TTC549 (cell line): ENCODE data around the gene RAB18.
"Not testable (repeated sequence)": the region's sequence is repeated elsewhere in the genome, so short reads cannot be mapped to it uniquely, and the experiment has no call there.

ENCODE experiments used
- FAIRE-seq: peaks from 2 replicates; lab custom pipeline; 2012; peaks lifted over from hg19 to GRCh38; lab: Jason Lieb, UNC

The RAB18 gene

DNA sequence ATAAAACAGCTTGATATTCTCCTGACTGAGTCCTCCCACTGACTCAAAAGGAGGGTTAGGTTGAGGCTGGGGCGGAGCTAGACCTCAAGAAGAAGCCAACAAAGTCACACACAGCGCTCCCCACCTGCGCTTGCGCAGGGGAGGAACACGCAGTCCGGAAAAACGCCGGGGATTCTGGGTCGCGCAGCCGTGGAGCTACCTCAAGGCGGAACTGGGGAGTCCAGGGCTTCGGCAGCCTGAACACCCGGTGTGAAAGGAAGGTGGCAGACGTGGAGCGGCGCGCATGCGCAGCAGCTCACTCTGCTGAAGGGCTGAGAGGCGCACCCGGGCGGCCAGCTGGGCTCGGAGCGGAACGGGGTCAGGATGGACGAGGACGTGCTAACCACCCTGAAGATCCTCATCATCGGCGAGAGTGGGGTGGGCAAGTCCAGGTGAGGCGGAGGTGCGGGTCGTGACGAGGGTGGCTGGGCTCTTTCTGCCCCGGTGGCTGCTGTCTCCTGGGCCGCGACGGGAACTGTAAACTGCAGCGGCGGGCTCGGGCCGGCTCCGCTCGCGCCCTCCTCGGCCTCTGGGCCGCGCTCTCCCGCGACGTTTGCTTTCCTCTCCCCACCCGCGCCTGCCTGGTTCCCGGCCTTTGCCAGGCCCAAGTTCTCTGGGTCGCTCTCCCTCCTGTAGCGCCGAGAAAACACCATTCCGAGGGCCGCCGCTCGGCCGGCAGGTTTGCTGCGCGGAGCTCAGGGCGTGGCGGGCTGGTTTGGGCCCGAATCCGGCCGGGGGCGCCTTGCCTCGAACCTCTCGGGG lies at the start of gene RAB18:
Gene RAB18 (plus strand): TSS at position 298 of the 801 bp plus-strand sequence. CDS start 66 bp downstream, at position 364.
- peak; percentile 65 for FAIRE-seq

- FAIRE-seq = no peak
Observed at GRCh38 chr10:27454837-27455236, 49.3 kb upstream of the RAB18 start.

DNA sequence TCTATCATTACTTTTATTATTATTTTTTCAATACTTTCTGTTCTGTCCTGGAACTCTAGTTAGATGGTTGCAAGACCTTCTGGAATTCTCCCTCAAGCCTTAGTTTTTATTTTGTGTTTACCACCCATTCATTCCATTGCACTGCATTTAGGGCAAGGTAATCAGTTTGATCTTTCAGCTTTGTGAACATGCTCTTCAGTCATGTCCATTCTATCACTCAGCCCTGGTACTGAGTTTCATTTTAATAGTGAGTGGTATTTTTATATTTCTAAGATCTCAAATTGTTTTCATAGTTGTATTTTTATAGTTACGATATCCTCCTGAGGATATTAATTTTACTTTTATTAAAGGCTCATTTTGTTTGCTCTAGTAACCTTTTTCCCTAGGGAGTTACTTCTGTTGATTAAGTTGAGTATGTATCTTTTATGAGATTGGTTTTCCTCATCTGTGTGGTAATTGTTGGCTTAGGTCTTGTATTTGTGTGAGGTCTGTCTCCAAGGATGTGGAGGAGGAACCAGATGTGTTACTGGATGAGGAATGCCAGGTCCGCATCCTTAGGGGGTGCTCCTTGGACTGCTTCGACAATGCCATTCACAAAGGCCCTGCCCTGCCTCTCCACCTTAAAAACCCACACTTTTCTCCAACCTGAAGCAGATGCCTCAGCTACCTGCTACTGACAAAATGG lies 46.7 kb upstream of the RAB18 start:
- no peak for FAIRE-seq

DNA sequence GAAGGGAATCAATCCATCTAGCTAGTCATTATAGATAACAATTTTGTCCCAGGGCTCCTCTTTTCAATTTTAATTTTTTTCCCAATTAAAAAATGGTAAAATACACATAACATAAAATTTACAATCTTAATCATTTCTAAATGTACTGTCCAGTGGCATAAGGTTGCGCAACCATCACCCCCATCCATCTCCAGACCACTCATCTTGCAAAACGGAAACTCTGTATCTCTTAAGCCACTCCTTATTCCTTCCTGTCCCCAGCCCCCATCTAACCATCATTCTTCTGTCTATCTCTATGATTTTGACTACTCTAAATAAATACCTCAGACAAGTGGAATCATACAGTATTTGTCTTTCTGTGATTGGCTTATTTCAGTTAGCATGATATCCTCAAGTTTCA lies 46.1 kb upstream of the RAB18 start:
- FAIRE-seq = no peak

- no peak for FAIRE-seq
Observed at GRCh38 chr10:27461312-27461711, 42.8 kb upstream of the RAB18 start.

DNA sequence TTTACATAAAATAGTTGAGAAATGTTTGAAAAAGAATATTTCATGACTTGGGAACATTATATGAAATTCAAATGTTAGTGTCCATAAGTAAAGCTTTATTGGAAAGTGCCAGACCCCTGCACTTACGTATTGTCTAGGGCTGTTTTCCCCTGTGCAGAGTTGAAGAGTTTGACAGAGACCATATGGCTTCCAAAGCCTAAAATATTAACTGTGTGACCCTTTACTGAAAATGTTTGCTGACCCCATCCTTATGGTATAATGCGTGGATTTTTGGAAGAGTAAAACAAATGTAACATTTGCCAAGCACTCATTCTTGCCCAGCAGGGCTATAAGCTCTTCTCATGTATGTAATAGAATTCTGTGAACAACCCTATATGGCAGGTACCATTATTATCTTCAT lies 40.1 kb upstream of the RAB18 start:
- no peak for FAIRE-seq

GRCh38 chr10:27464993-27465392 lies 39.1 kb upstream of the RAB18 start:
- no peak for FAIRE-seq

GRCh38 chr10:27465596-27465995 lies 38.5 kb upstream of the RAB18 start:
- not testable (repeated sequence) for FAIRE-seq

DNA sequence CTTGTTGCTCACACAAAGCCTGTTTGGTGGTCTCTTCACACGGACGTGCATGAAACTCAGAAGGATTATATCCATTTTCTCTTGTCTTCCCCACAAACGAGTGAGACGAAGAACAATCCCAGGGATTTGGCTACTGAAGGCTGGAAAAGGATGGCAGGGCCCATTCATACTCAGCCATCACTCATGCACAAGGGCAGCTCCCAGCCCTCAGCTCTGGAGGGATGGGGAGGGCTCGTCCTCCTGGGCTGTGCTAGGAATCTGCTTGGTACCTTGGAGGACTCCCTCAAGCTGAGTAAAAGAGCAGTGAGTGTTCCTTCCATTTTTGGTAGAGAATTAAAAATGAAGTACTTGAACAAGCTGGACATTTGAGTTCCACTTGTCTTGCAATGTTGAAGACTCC lies 33.2 kb upstream of the RAB18 start:
- no peak for FAIRE-seq

- no peak for FAIRE-seq
Observed at GRCh38 chr10:27474741-27475140, 29.4 kb upstream of the RAB18 start.

DNA sequence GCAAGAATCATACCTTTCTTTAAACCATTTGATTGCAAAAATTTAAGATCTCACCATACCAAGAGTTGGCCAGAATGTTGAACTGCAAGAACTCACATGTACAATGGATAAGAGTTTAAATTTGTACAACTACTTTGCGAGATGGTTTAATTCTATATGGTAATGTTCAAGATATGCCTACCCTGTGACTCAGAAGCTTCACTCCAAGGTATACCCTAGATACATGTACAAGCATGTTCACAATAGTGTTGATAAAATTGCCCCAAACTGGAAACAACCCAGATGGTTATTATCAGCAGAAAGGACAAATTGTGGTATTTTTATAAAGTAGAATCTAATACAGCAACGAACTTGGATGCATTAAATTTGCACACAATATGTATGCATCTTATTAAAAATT lies 25.1 kb upstream of the RAB18 start:
- no peak for FAIRE-seq

- FAIRE-seq = no peak
Observed at GRCh38 chr10:27481486-27481885, 22.6 kb upstream of the RAB18 start.

- no peak for FAIRE-seq
Observed at GRCh38 chr10:27482984-27483956, 20.8 kb upstream of the RAB18 start.

DNA sequence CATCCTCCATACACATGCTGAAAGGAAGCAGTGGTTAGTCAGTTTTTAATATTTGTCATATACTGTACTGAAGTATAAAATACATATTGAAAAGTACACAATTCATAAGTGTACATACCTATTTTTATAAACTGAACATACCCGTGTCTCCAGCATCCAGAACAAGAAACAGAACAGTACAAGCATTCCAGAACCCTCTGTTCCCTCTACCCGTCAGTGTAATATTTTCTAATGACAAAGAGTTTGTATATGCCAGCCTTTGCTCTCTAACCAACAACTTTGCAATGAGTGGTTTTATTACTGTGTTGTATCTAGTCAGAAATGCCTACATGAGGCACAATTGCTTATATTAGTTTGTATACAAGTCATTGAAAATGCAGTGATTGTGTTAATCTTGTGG lies 18.7 kb upstream of the RAB18 start:
- no peak for FAIRE-seq

DNA sequence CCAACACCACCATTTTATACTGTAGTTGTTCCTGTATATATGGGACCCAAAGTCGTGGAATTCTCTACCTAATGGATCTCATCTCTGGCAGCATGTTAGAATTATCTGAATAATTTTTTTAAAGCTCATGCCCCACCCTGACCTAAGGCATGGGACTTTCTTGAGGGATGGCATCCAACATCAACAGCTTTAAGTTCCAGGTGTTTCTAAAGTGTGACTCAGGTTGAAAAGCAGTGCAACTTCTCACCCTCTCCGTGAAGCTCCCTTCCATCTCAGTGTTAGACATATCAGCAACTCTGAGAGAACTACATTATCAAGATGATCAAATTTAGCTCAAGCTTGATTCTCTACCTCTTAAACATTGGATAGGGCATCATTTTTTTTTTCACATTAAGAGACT lies 18.1 kb upstream of the RAB18 start:
- FAIRE-seq = no peak

- no peak for FAIRE-seq
Observed at GRCh38 chr10:27490807-27491206, 13.3 kb upstream of the RAB18 start.

DNA sequence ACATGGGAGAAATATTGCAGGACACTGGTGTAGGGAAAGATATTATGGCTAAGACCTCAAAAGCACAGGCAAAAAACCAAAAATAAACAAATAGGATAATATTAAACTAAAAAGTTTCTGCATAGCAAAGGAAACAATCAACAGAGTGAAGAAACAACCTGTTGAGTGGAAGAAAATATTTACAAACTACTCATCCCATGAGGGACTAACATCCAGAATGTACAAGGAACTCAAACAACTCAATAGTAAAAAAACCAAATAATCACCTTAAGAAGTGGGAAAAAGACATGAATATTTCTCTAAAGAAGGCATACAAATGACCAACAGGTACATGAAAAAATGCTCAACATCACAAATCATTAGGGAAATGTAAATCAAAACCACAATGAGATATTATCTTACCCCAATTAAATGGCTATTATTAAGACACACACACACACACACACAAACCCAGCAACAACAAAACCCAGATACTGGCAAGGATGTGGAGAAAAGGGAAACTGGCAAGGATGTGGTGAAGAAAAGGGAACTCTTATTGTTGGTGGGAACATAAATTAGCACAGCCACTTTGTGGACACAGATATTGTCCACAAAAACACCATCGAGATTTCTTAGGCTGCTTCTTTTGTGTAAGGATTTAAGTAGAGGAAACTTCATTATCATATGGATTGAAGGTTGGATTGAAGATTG lies 9.8 kb upstream of the RAB18 start:
- FAIRE-seq = no peak

DNA sequence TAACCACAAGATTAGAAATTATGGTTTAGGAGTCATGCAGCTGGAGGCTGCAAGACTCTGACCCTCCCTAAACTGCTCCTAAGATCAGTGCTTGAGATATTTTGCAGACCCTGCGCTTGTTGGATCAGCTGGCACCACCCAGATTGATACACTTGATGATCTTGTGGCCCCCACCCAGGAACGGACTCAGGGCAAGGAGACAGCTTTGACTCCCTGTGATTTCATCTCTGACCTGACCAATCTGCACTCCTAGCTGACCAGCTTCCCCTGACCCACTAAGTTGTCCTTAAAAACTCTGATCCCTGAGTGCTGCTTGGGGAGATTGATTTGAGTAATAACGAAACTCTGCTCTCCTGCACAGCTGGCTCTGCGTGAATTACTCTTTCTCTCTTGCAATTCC lies 8.0 kb upstream of the RAB18 start:
- FAIRE-seq = no peak

DNA sequence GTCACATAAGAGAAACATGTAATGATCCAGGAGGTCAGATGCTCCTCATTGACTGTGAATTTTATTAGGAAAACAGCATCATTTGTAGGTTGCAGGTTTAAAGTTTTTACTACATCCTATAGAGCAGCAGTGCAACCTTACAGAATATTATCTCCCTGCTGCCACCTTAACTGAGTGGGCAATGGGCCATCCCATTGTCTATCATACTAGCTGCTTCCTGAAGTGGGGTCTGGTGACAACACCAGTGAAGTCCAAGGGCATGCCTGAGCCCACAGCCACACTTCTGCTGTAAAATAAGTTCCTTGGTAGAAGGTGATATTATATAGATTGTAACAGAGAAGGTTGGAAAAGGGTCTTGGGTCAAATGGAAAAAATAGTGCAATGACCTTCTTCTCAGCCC lies 4.0 kb upstream of the RAB18 start:
- no peak for FAIRE-seq

DNA sequence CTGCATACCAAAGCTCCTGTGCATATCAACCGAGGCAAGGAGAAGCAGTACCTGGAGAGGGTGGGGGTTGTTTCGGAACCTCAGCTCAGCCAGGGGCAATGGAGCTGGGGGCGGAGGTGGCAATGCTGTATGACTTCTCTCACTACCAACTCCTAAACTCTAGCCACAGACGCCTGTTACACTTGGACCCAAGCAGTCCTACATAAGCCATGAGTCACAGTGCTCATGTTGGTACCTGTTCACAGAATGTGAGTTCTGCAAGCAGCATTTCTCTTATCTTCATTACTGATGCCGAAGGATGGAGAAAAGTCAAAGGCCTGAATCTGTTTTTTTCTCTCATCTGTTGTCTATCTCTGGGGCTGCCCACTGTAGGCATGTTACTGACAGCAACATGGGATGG lies 3.2 kb upstream of the RAB18 start:
- no peak for FAIRE-seq

GRCh38 chr10:27503498-27504006 lies 552 bp upstream of the RAB18 start:
- no peak for FAIRE-seq
